Neural cell (in vitro differentiated cells): ENCODE data around the gene USP10. TPM values are rescaled to one million over a fixed set of nuclear protein-coding genes. Genes with fewer than 3 reads are reported as not detected.

Experiments
- H2AFZ ChIP-seq: fragments of 200-600, 300-800 bp; sonication (generic), shearing (Covaris generic); 2 replicates; pipeline ENCODE4 v1.6.0; 2014; ENCODE audit warnings: low read depth, mild to moderate bottlenecking, antibody characterized with exemption, low read length, moderate library complexity
- H3F3A ChIP-seq: fragments of 200-600 bp; shearing (Covaris generic); 2 replicates; pipeline ENCODE4 v1.6.1; 2016; ENCODE audit warnings: mild to moderate bottlenecking, moderate library complexity, mixed read lengths, antibody characterized with exemption, low read length; ENCODE audit not compliant: insufficient read depth, poor library complexity, severe bottlenecking
- H3K27ac ChIP-seq: fragments of 200-600, 300-800 bp; sonication (generic), shearing (Covaris generic); 2 replicates; pipeline ENCODE4 v1.5.1; 2014; ENCODE audit warnings: mild to moderate bottlenecking, low read length, moderate library complexity
- H3K27me3 ChIP-seq: fragments of 300-800, 200-600 bp; sonication (generic), shearing (Covaris generic); 2 replicates; pipeline ENCODE4 v1.6.0; 2014; ENCODE audit warnings: mild to moderate bottlenecking, low read depth, low read length, moderate library complexity; ENCODE audit not compliant: insufficient read depth
- H3K36me3 ChIP-seq: fragments of 300-800, 200-600 bp; sonication (generic), shearing (Covaris generic); 2 replicates; pipeline ENCODE4 v1.5.1; 2014; ENCODE audit warnings: mild to moderate bottlenecking, antibody characterized with exemption, low read length, moderate library complexity; ENCODE audit not compliant: insufficient read depth
- H3K4me2 ChIP-seq: fragments of 300-800, 200-600 bp; sonication (generic), shearing (Covaris generic); 2 replicates; pipeline ENCODE4 v1.6.0; 2014; ENCODE audit warnings: mild to moderate bottlenecking, low read length
- H3K4me3 ChIP-seq: fragments of 300-800, 200-600 bp; sonication (generic), shearing (Covaris generic); 2 replicates; pipeline ENCODE4 v1.5.1; 2014; ENCODE audit warnings: mild to moderate bottlenecking, low read length, moderate library complexity
- H3K79me2 ChIP-seq: fragments of 200-600 bp; shearing (Covaris generic); replicated peaks from 2 replicates; pipeline ENCODE4 v1.6.0; 2014; ENCODE audit warnings: mild to moderate bottlenecking, low read length, moderate library complexity; ENCODE audit not compliant: insufficient read depth
- H3K9ac ChIP-seq: fragments of 300-800, 200-600 bp; sonication (generic), shearing (Covaris generic); 2 replicates; pipeline ENCODE4 v1.6.1; 2016; ENCODE audit warnings: mild to moderate bottlenecking, low read length, mixed read lengths
- H3K9me2 ChIP-seq: fragments of 200-600 bp; shearing (Covaris generic); 2 replicates; pipeline ENCODE4 v1.6.1; 2016; ENCODE audit warnings: mild to moderate bottlenecking, low read length, mixed read lengths; ENCODE audit not compliant: insufficient read depth
- H3K9me3 ChIP-seq: fragments of 200-600, 300-800 bp; sonication (generic), shearing (Covaris generic); 2 replicates; pipeline ENCODE4 v1.6.1; 2016; ENCODE audit warnings: mild to moderate bottlenecking, mixed run types, low read length, moderate library complexity, mixed read lengths
- H4K20me1 ChIP-seq: fragments of 200-600 bp; shearing (Covaris generic); 2 replicates; pipeline ENCODE4 v1.6.1; 2016; ENCODE audit warnings: mild to moderate bottlenecking, mixed run types; ENCODE audit not compliant: insufficient read depth
- CTCF ChIP-seq: fragments of 450-650 bp; IDR thresholded peaks from 2 replicates; pipeline ENCODE4 v1.5.1; 2014; ENCODE audit warnings: antibody characterized with exemption, mild to moderate bottlenecking, moderate library complexity; ENCODE audit not compliant: poor library complexity, severe bottlenecking
- EP300 ChIP-seq: fragments of 450-650 bp; conservative IDR thresholded peaks from 2 replicates; pipeline ENCODE4 v1.6.1; 2014; ENCODE audit warnings: antibody characterized with exemption, mild to moderate bottlenecking, moderate library complexity; ENCODE audit not compliant: poor library complexity, severe bottlenecking
- EZH2 ChIP-seq: fragments of 200-600, 300-800 bp; shearing (Covaris generic), sonication (generic); IDR thresholded peaks from 2 replicates; pipeline ENCODE4 v1.6.1; 2014; ENCODE audit warnings: antibody characterized with exemption, low read length, borderline replicate concordance, mild to moderate bottlenecking; ENCODE audit not compliant: insufficient read depth, poor library complexity, severe bottlenecking
- MXI1 ChIP-seq: fragments of 450-650 bp; conservative IDR thresholded peaks from 2 replicates; pipeline ENCODE4 v1.6.1; 2014; ENCODE audit warnings: antibody characterized with exemption, mild to moderate bottlenecking; ENCODE audit not compliant: poor library complexity, severe bottlenecking
- POLR2AphosphoS5 ChIP-seq: IDR thresholded peaks from 2 replicates; pipeline ENCODE4 v1.6.1; 2012
- RAD21 ChIP-seq: fragments of 450-650 bp; conservative IDR thresholded peaks from 2 replicates; pipeline ENCODE4 v1.6.1; 2014; ENCODE audit warnings: antibody characterized with exemption, mild to moderate bottlenecking, moderate library complexity
- SMC3 ChIP-seq: fragments of 450-650 bp; conservative IDR thresholded peaks from 2 replicates; pipeline ENCODE4 v1.6.1; 2014; ENCODE audit warnings: antibody characterized with exemption, mild to moderate bottlenecking, moderate library complexity; ENCODE audit not compliant: poor library complexity
- TAF1 ChIP-seq: IDR thresholded peaks from 2 replicates; pipeline ENCODE4 v1.6.1; 2012; ENCODE audit warnings: low read depth
- polyA plus RNA-seq: library from polyadenylated mRNA; depleted of rRNA; stranded (reverse); fragments of >200 nt; gene quantifications from 2 replicates; pipeline ENCODE4 v1.2.3, GENCODE V29; 2014
- TF ChIP-seq, protein P1 (sequence below): IDR thresholded peaks from 2 replicates; pipeline ENCODE4 v1.6.1; 2012; ENCODE audit warnings: borderline replicate concordance

Gene USP10
- polyA plus RNA-seq, 1 donor from 2014 or later = 48.9 TPM

- Histone ChIP-seq H3K36me3 (no peaks in the 10 kb centered on the region), H4K20me1 (peaks cover 5% of the 10 kb centered on the region), H2AFZ (no peak overlapping the region), H3K9ac (no peak overlapping the region), H3K4me2 (no peak overlapping the region), H3K79me2 (peaks cover 72% of the 10 kb centered on the region), H3K9me2 (no peaks in the 10 kb centered on the region), H3K27ac (no peak overlapping the region), H3F3A (no peaks in the 10 kb centered on the region), H3K27me3 (no peaks in the 10 kb centered on the region), H3K9me3 (no peaks in the 10 kb centered on the region), H3K4me3 (no peak overlapping the region)
- TF ChIP-seq EP300 (no peak), EZH2 (no peak)
Measured at GRCh38 chr16:84725481-84726078, 25.8 kb downstream of the USP10 start.

- no peaks in the 10 kb centered on the region for H3K9me3 ChIP-seq
- H3K36me3 ChIP-seq = no peaks in the 10 kb centered on the region
- no peak overlapping the region for H3K4me3 ChIP-seq
- H3F3A ChIP-seq = no peaks in the 10 kb centered on the region
- H3K9me2 ChIP-seq = no peaks in the 10 kb centered on the region
- H3K27me3 ChIP-seq = no peaks in the 10 kb centered on the region
- H3K9ac ChIP-seq = no peak overlapping the region
- H2AFZ ChIP-seq = no peak overlapping the region
- H3K27ac ChIP-seq = no peak overlapping the region
- no peak overlapping the region for H3K4me2 ChIP-seq
- peaks cover 5% of the 10 kb centered on the region for H4K20me1 ChIP-seq
- H3K79me2 ChIP-seq = peaks cover 70% of the 10 kb centered on the region
- TF ChIP-seq SMC3 (peak; percentile 91), MXI1 (peak; percentile 20), EZH2 (no peak), RAD21 (peak; percentile 93), EP300 (no peak), CTCF (peak; percentile 95), POLR2AphosphoS5 (no peak), TAF1 (no peak)
- TF ChIP-seq, protein P1, sequence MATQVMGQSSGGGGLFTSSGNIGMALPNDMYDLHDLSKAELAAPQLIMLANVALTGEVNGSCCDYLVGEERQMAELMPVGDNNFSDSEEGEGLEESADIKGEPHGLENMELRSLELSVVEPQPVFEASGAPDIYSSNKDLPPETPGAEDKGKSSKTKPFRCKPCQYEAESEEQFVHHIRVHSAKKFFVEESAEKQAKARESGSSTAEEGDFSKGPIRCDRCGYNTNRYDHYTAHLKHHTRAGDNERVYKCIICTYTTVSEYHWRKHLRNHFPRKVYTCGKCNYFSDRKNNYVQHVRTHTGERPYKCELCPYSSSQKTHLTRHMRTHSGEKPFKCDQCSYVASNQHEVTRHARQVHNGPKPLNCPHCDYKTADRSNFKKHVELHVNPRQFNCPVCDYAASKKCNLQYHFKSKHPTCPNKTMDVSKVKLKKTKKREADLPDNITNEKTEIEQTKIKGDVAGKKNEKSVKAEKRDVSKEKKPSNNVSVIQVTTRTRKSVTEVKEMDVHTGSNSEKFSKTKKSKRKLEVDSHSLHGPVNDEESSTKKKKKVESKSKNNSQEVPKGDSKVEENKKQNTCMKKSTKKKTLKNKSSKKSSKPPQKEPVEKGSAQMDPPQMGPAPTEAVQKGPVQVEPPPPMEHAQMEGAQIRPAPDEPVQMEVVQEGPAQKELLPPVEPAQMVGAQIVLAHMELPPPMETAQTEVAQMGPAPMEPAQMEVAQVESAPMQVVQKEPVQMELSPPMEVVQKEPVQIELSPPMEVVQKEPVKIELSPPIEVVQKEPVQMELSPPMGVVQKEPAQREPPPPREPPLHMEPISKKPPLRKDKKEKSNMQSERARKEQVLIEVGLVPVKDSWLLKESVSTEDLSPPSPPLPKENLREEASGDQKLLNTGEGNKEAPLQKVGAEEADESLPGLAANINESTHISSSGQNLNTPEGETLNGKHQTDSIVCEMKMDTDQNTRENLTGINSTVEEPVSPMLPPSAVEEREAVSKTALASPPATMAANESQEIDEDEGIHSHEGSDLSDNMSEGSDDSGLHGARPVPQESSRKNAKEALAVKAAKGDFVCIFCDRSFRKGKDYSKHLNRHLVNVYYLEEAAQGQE = no peak
Measured at GRCh38 chr16:84726079-84726668, 26.4 kb downstream of the USP10 start.
